H1 (cell line): ENCODE data around the gene CSRP3. TPM values are rescaled to one million over a fixed set of nuclear protein-coding genes. Genes with fewer than 3 reads are reported as not detected.

Source experiments
- CEBPB ChIP-seq: IDR thresholded peaks from 2 replicates; pipeline ENCODE4 v1.6.1; 2012; ENCODE audit warnings: low read depth, low read length
- CHD1 ChIP-seq: IDR thresholded peaks from 2 replicates; pipeline ENCODE4 v1.6.1; 2012; ENCODE audit warnings: low read depth, low read length, improper control_type of control experiment
- RFX5 ChIP-seq: IDR thresholded peaks from 2 replicates; pipeline ENCODE4 v1.6.1; 2011; ENCODE audit warnings: low read depth, low read length, improper control_type of control experiment, borderline replicate concordance
- ZNF274 ChIP-seq: IDR thresholded peaks from 2 replicates; pipeline ENCODE4 v1.7.0; 2012; ENCODE audit warnings: low read length, borderline replicate concordance; ENCODE audit errors: extremely low read depth
- polyA plus RNA-seq, 7 experiments: library from polyadenylated mRNA; depleted of rRNA in 3 of 7; stranded (reverse) in 5 of 7; unstranded in 2 of 7; fragments of >200 nt in 5 of 7; fragments of 200-250 nt in 2 of 7; gene quantifications; 1 replicate in 5 of 7; 2 replicates in 1 of 7; 4 replicates in 1 of 7; pipeline versions ENCODE4 v1.2.1 to v1.2.3, GENCODE V29; 2011 to 2013; ENCODE audit warnings: missing spikeins in 2 of 7, mixed read lengths in 2 of 7
- total RNA-seq: library from RNA; stranded (reverse); fragmentation: NEBNext Ultra II Directional; extraction: Animal tissue kit (Norgen Biotek cat#: 25700); gene quantifications from 2 replicates; pipeline ENCODE4 v1.2.1, GENCODE V29; 2021
- TF ChIP-seq, protein P1 (sequence below): fragments of 300-600 bp; sonication (generic); IDR thresholded peaks from 2 replicates; pipeline ENCODE4 v1.7.1; 2012; ENCODE audit warnings: low read length, moderate library complexity, mild to moderate bottlenecking, inconsistent platforms; ENCODE audit not compliant: insufficient replicate concordance

Gene CSRP3
- total and polyA plus RNA-seq, 2 of the 8 experiments (the other 6 are each of a cell fraction or from before 2014, with no cell fraction given) = not detected

DNA sequence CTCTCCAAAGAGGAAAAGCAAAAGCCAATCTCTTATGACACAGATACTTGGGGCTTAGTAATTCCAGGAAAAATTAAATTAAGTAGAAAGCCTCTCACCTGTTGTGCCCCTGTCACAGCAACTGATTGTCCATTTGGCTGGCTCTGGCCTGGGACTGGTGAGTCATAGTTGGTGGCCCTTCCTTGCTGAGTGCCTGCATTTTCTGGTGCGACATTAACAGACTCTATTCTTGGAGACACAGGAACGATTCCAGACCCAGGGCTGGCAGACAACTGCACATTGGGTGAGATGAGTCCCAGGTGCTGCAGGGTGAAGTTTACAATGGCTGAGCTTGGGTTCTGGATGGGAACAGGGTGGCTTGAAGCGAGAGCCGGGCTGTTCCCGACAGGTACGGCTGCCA lies 23.3 kb upstream of the CSRP3 start (continued):
- TF ChIP-seq, protein P1, sequence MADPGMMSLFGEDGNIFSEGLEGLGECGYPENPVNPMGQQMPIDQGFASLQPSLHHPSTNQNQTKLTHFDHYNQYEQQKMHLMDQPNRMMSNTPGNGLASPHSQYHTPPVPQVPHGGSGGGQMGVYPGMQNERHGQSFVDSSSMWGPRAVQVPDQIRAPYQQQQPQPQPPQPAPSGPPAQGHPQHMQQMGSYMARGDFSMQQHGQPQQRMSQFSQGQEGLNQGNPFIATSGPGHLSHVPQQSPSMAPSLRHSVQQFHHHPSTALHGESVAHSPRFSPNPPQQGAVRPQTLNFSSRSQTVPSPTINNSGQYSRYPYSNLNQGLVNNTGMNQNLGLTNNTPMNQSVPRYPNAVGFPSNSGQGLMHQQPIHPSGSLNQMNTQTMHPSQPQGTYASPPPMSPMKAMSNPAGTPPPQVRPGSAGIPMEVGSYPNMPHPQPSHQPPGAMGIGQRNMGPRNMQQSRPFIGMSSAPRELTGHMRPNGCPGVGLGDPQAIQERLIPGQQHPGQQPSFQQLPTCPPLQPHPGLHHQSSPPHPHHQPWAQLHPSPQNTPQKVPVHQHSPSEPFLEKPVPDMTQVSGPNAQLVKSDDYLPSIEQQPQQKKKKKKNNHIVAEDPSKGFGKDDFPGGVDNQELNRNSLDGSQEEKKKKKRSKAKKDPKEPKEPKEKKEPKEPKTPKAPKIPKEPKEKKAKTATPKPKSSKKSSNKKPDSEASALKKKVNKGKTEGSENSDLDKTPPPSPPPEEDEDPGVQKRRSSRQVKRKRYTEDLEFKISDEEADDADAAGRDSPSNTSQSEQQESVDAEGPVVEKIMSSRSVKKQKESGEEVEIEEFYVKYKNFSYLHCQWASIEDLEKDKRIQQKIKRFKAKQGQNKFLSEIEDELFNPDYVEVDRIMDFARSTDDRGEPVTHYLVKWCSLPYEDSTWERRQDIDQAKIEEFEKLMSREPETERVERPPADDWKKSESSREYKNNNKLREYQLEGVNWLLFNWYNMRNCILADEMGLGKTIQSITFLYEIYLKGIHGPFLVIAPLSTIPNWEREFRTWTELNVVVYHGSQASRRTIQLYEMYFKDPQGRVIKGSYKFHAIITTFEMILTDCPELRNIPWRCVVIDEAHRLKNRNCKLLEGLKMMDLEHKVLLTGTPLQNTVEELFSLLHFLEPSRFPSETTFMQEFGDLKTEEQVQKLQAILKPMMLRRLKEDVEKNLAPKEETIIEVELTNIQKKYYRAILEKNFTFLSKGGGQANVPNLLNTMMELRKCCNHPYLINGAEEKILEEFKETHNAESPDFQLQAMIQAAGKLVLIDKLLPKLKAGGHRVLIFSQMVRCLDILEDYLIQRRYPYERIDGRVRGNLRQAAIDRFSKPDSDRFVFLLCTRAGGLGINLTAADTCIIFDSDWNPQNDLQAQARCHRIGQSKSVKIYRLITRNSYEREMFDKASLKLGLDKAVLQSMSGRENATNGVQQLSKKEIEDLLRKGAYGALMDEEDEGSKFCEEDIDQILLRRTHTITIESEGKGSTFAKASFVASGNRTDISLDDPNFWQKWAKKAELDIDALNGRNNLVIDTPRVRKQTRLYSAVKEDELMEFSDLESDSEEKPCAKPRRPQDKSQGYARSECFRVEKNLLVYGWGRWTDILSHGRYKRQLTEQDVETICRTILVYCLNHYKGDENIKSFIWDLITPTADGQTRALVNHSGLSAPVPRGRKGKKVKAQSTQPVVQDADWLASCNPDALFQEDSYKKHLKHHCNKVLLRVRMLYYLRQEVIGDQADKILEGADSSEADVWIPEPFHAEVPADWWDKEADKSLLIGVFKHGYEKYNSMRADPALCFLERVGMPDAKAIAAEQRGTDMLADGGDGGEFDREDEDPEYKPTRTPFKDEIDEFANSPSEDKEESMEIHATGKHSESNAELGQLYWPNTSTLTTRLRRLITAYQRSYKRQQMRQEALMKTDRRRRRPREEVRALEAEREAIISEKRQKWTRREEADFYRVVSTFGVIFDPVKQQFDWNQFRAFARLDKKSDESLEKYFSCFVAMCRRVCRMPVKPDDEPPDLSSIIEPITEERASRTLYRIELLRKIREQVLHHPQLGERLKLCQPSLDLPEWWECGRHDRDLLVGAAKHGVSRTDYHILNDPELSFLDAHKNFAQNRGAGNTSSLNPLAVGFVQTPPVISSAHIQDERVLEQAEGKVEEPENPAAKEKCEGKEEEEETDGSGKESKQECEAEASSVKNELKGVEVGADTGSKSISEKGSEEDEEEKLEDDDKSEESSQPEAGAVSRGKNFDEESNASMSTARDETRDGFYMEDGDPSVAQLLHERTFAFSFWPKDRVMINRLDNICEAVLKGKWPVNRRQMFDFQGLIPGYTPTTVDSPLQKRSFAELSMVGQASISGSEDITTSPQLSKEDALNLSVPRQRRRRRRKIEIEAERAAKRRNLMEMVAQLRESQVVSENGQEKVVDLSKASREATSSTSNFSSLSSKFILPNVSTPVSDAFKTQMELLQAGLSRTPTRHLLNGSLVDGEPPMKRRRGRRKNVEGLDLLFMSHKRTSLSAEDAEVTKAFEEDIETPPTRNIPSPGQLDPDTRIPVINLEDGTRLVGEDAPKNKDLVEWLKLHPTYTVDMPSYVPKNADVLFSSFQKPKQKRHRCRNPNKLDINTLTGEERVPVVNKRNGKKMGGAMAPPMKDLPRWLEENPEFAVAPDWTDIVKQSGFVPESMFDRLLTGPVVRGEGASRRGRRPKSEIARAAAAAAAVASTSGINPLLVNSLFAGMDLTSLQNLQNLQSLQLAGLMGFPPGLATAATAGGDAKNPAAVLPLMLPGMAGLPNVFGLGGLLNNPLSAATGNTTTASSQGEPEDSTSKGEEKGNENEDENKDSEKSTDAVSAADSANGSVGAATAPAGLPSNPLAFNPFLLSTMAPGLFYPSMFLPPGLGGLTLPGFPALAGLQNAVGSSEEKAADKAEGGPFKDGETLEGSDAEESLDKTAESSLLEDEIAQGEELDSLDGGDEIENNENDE = no peak
- TF ChIP-seq ZNF274 = no peak
- TF ChIP-seq CHD1 = no peak
- no peak for TF ChIP-seq CEBPB
- no peak for TF ChIP-seq RFX5
